A673 (cell line): ENCODE results near the gene FARP1.

Experiments used
- CTCF ChIP-seq: fragments of 300-800, 200-600 bp; sonication (generic); conservative IDR thresholded peaks from 2 replicates; pipeline ENCODE4 v1.5.1; 2017; ENCODE audit warnings: low read depth, mild to moderate bottlenecking, antibody characterized with exemption, low read length, moderate library complexity, mixed read lengths
- EZH2 ChIP-seq: fragments of 200-600 bp; sonication (generic); IDR thresholded peaks from 2 replicates; pipeline ENCODE4 v1.6.1; 2017; ENCODE audit warnings: borderline replicate concordance, low read depth, mild to moderate bottlenecking, mixed read lengths, antibody characterized with exemption, low read length; ENCODE audit not compliant: poor library complexity, severe bottlenecking

- TF ChIP-seq CTCF (no peak), EZH2 (no peak)
These were observed 247.3 kb downstream of the FARP1 start for GRCh38 chr13:98390086-98390715.
